Measurements from ENCODE around the gene ZAP70.
"Not testable (repeated sequence)": the region's sequence is repeated elsewhere in the genome, so short reads cannot be mapped to it uniquely, and the experiment has no call there.

The ZAP70 gene

GRCh38 chr2:97713296-97714083 is at the start of gene ZAP70:
ZAP70 (plus strand) TSS chr2:97713576; CDS start chr2:97724037, 10,461 bp downstream.
- DNase-seq (ENCODE audit: low read depth): peak; percentile 39

- no peak for DNase-seq (ENCODE audit: low read depth)
These were observed 49.8 kb upstream of the ZAP70 start for GRCh38 chr2:97663626-97663961.

- DNase-seq (ENCODE audit: low read depth): peak; percentile 97
These were observed 49.3 kb upstream of the ZAP70 start, which contains the start of gene ACTR1B for GRCh38 chr2:97663962-97664635. ACTR1B (minus strand) TSS chr2:97664044; CDS start chr2:97663890, 154 bp downstream.

- DNase-seq (ENCODE audit: low read depth): no peak
These were observed 48.8 kb upstream of the ZAP70 start for GRCh38 chr2:97664636-97664970.

GRCh38 chr2:97669448-97669847 is 43.9 kb upstream of the ZAP70 start, which contains the start of gene C2orf92:
C2orf92 (plus strand) TSS chr2:97669713; CDS start chr2:97669789, 76 bp downstream.
- no peak for DNase-seq (ENCODE audit: low read depth)

- no peak for DNase-seq (ENCODE audit: low read depth)
These were observed 42.9 kb upstream of the ZAP70 start for GRCh38 chr2:97670471-97670870.

GRCh38 chr2:97671526-97671925 is 41.9 kb upstream of the ZAP70 start:
- no peak for DNase-seq (ENCODE audit: low read depth)

- DNase-seq (ENCODE audit: low read depth): not testable (repeated sequence)
These were observed 40.7 kb upstream of the ZAP70 start for GRCh38 chr2:97672606-97673140.

- DNase-seq (ENCODE audit: low read depth): no peak
These were observed 40.0 kb upstream of the ZAP70 start for GRCh38 chr2:97673182-97673914.

- DNase-seq (ENCODE audit: low read depth): no peak
These were observed 39.5 kb upstream of the ZAP70 start for GRCh38 chr2:97673915-97674283.

- no peak for DNase-seq (ENCODE audit: low read depth)
These were observed 37.8 kb upstream of the ZAP70 start for GRCh38 chr2:97675430-97676113.

- no peak for DNase-seq (ENCODE audit: low read depth)
These were observed 36.8 kb upstream of the ZAP70 start for GRCh38 chr2:97676620-97677019.

- DNase-seq (ENCODE audit: low read depth): no peak
These were observed 35.9 kb upstream of the ZAP70 start for GRCh38 chr2:97677480-97677879.

GRCh38 chr2:97678298-97678697 is 35.1 kb upstream of the ZAP70 start:
- no peak for DNase-seq (ENCODE audit: low read depth)

- not testable (repeated sequence) for DNase-seq (ENCODE audit: low read depth)
These were observed 26.1 kb upstream of the ZAP70 start for GRCh38 chr2:97687235-97687634.

GRCh38 chr2:97688062-97688827 is 25.1 kb upstream of the ZAP70 start:
- DNase-seq (ENCODE audit: low read depth): no peak

- no peak for DNase-seq (ENCODE audit: low read depth)
These were observed 22.2 kb upstream of the ZAP70 start for GRCh38 chr2:97691166-97691565.

- DNase-seq (ENCODE audit: low read depth): no peak
These were observed 19.9 kb upstream of the ZAP70 start for GRCh38 chr2:97693476-97693875.

GRCh38 chr2:97695744-97696143 is 17.6 kb upstream of the ZAP70 start:
- no peak for DNase-seq (ENCODE audit: low read depth)

GRCh38 chr2:97697252-97698235 is 15.8 kb upstream of the ZAP70 start:
- DNase-seq (ENCODE audit: low read depth): peak; percentile 76

Measured in stimulated activated CD8-positive, alpha-beta memory T cell treated with anti-CD3 and anti-CD28 coated beads, Interleukin-12 subunit alpha, Interleukin-12 subunit beta, amount 100 ng/mL, for 4 hours (primary cell).